Neuronal stem cell (in vitro differentiated cells): ENCODE data around the gene ACOXL.

Experiments used
- DNase-seq: peaks from one replicate; pipeline ENCODE4 v3.0.0-alpha.2; 2013; ENCODE audit warnings: low spot score
- H2AFZ ChIP-seq: one replicate; pipeline ENCODE4 v1.6.1; 2013; ENCODE audit warnings: mild to moderate bottlenecking, low read length, inconsistent platforms
- H2AK5ac ChIP-seq: 2 replicates; pipeline ENCODE4 v1.6.1; 2013; ENCODE audit warnings: low read depth, mild to moderate bottlenecking, inconsistent platforms, low read length, moderate library complexity, mixed read lengths
- H2BK120ac ChIP-seq: 2 replicates; pipeline ENCODE4 v1.6.1; 2013; ENCODE audit warnings: low read depth, mild to moderate bottlenecking, inconsistent platforms, low read length, moderate library complexity, mixed read lengths
- H2BK12ac ChIP-seq: one replicate; pipeline ENCODE4 v1.6.1; 2013; ENCODE audit warnings: low read length, inconsistent platforms
- H2BK15ac ChIP-seq: 2 replicates; pipeline ENCODE4 v1.6.1; 2013; ENCODE audit warnings: mild to moderate bottlenecking, low read length, inconsistent platforms, mixed read lengths
- H2BK5ac ChIP-seq: one replicate; pipeline ENCODE4 v1.6.1; 2013; ENCODE audit warnings: inconsistent platforms, mild to moderate bottlenecking, low read length, moderate library complexity
- H3K14ac ChIP-seq: one replicate; pipeline ENCODE4 v1.6.1; 2013; ENCODE audit warnings: low read length, inconsistent platforms
- H3K18ac ChIP-seq: 2 replicates; pipeline ENCODE4 v1.6.1; 2013; ENCODE audit warnings: low read length, inconsistent platforms
- H3K23ac ChIP-seq: 2 replicates; pipeline ENCODE4 v1.6.1; 2013; ENCODE audit warnings: low read depth, mild to moderate bottlenecking, mixed read lengths, low read length, inconsistent platforms; ENCODE audit not compliant: poor library complexity
- H3K27ac ChIP-seq: replicated peaks from 3 replicates; pipeline ENCODE4 v1.5.1; 2013; ENCODE audit warnings: low read length, inconsistent platforms
- H3K27me3 ChIP-seq, 3 experiments: 2 replicates each; pipeline ENCODE4 v1.6.1; 2013; ENCODE audit warnings: low read length in 3 of 3, mild to moderate bottlenecking in 2 of 3, inconsistent platforms in 1 of 3, low read depth in 1 of 3, mixed read lengths in 1 of 3, moderate library complexity in 1 of 3; ENCODE audit not compliant: control insufficient read depth in 3 of 3, insufficient read depth in 3 of 3
- H3K36me3 ChIP-seq, 2 donors: replicated peaks in 1 of 2; 2 replicates each; pipeline ENCODE4 v1.6.1; 2013; ENCODE audit warnings: low read length in 2 of 2; ENCODE audit not compliant: control insufficient read depth in 2 of 2, insufficient read depth in 2 of 2
- H3K4ac ChIP-seq: 2 replicates; pipeline ENCODE4 v1.6.1; 2013; ENCODE audit warnings: inconsistent platforms, mild to moderate bottlenecking, low read length, moderate library complexity
- H3K4me1 ChIP-seq, 2 donors: 1 replicate in 1 of 2; 2 replicates in 1 of 2; pipeline ENCODE4 v1.6.1; 2013; ENCODE audit warnings: low read length in 2 of 2, low read depth in 1 of 2; ENCODE audit not compliant: control insufficient read depth in 2 of 2, insufficient read depth in 1 of 2
- H3K4me2 ChIP-seq: one replicate; pipeline ENCODE4 v1.6.1; 2013; ENCODE audit warnings: mild to moderate bottlenecking, low read length, inconsistent platforms; ENCODE audit not compliant: insufficient read depth, poor library complexity, severe bottlenecking
- H3K4me3 ChIP-seq, 2 donors: 2 replicates each; pipeline ENCODE4 v1.5.1; 2013; ENCODE audit warnings: low read length in 2 of 2, mild to moderate bottlenecking in 2 of 2, inconsistent platforms in 1 of 2, moderate library complexity in 1 of 2
- H3K79me1 ChIP-seq: one replicate; pipeline ENCODE4 v1.6.1; 2013; ENCODE audit warnings: low read depth, mild to moderate bottlenecking, inconsistent platforms, low read length, moderate library complexity
- H3K9ac ChIP-seq: one replicate; pipeline ENCODE4 v1.6.1; 2013; ENCODE audit warnings: mild to moderate bottlenecking, low read depth, low read length, inconsistent platforms; ENCODE audit not compliant: poor library complexity
- H3K9me3 ChIP-seq, 2 donors: replicated peaks in 1 of 2; 2 replicates each; pipeline versions ENCODE3 to v1.6.1; 2013; ENCODE audit warnings: low read length in 2 of 2, mild to moderate bottlenecking in 2 of 2, inconsistent platforms in 1 of 2, low read depth in 1 of 2, mixed read lengths in 1 of 2, moderate library complexity in 1 of 2; ENCODE audit not compliant: control insufficient read depth in 2 of 2, insufficient read depth in 1 of 2
- H4K8ac ChIP-seq: one replicate; pipeline ENCODE4 v1.6.1; 2013; ENCODE audit warnings: low read depth, mild to moderate bottlenecking, inconsistent platforms, low read length, moderate library complexity
- H4K91ac ChIP-seq: one replicate; pipeline ENCODE4 v1.6.1; 2013; ENCODE audit warnings: low read length, low read depth, mild to moderate bottlenecking, inconsistent platforms; ENCODE audit not compliant: poor library complexity
- WGBS, 2 donors: extraction: QIAGEN DNeasy Blood & Tissue Kit; methylation state at CpG; one replicate each; pipeline ENCODE4 v1.1.7; 2013; ENCODE audit warnings: missing lambda C conversion rate in 2 of 2, mixed read lengths in 1 of 2; ENCODE audit not compliant: insufficient read length in 2 of 2, insufficient replicate concordance in 1 of 2; ENCODE audit errors: extremely low coverage in 2 of 2; 5-methylcytosine and 5-hydroxymethylcytosine counted together

Gene ACOXL

GRCh38 chr2:111052621-111053020 is 320.2 kb downstream of the ACOXL start:
- no CpG with 5 or more reads among the region's 6 CpGs for WGBS, 2 donors
- no peak overlapping the region for H2BK120ac ChIP-seq

GRCh38 chr2:111053266-111053665 is 320.9 kb downstream of the ACOXL start:
- Histone ChIP-seq H3K9me3 (no peaks in the 10 kb centered on the region), H3K14ac (no peak overlapping the region), H2BK12ac (no peak overlapping the region), H3K27ac (peak overlapping the region; percentile 97), H3K4me2 (no peak overlapping the region), H4K8ac (no peak overlapping the region), H3K4me1 (peaks cover 24 to 25% of the 10 kb centered on the region in 2 donors), H3K27me3 (no peaks in the 10 kb centered on the region), H2BK5ac (peak overlapping the region; percentile 93), H2BK120ac (peak overlapping the region; percentile 97), H3K36me3 (no peaks in the 10 kb centered on the region), H2AFZ (no peak overlapping the region), H4K91ac (no peak overlapping the region), H3K79me1 (no peaks in the 10 kb centered on the region), H3K18ac (peak overlapping the region; percentile 81), H3K4me3 (no peak overlapping the region), H3K23ac (no peak overlapping the region), H2BK15ac (no peak overlapping the region), H3K4ac (no peak overlapping the region), H3K9ac (no peak overlapping the region), H2AK5ac (peak overlapping the region; percentile 68)
- DNase-seq: no peak
- WGBS, 2 donors: no CpG with 5 or more reads among the region's 1 CpG

More at GRCh38 chr2:111052621-111053020, 320.2 kb downstream of the ACOXL start:
- no peak overlapping the region for H2BK15ac ChIP-seq
- H3K36me3 ChIP-seq: no peaks in the 10 kb centered on the region
- peak overlapping the region; percentile 8 for H2BK12ac ChIP-seq
- no peak overlapping the region for H2BK5ac ChIP-seq
- H3K9ac ChIP-seq: no peak overlapping the region
- H3K9me3 ChIP-seq: no peaks in the 10 kb centered on the region
- no peak overlapping the region for H4K8ac ChIP-seq
- no peak overlapping the region for H2AFZ ChIP-seq
- DNase-seq: no peak
- no peak overlapping the region for H3K14ac ChIP-seq
- H3K4ac ChIP-seq: no peak overlapping the region
- no peak overlapping the region for H3K4me2 ChIP-seq
- peaks cover 24 to 25% of the 10 kb centered on the region in 2 donors for H3K4me1 ChIP-seq
- peak overlapping the region; percentile 36 for H3K18ac ChIP-seq
- no peaks in the 10 kb centered on the region for H3K27me3 ChIP-seq
- no peak overlapping the region for H4K91ac ChIP-seq
- H2AK5ac ChIP-seq: peak overlapping the region; percentile 58
- H3K23ac ChIP-seq: no peak overlapping the region
- H3K79me1 ChIP-seq: no peaks in the 10 kb centered on the region
- no peak overlapping the region for H3K27ac ChIP-seq
- H3K4me3 ChIP-seq: no peak overlapping the region

- Histone ChIP-seq H2BK120ac (peak overlapping the region; percentile 97), H4K91ac (peak overlapping the region; percentile 96), H3K4ac (peak overlapping the region; percentile 42), H2BK5ac (peak overlapping the region; percentile 93), H3K14ac (no peak overlapping the region), H3K4me1 (peaks cover 24 to 25% of the 10 kb centered on the region in 2 donors), H3K4me3 (no peak overlapping the region), H3K27me3 (no peaks in the 10 kb centered on the region), H3K9ac (no peak overlapping the region), H3K9me3 (no peaks in the 10 kb centered on the region), H2BK15ac (no peak overlapping the region), H3K36me3 (no peaks in the 10 kb centered on the region), H2BK12ac (peak overlapping the region; percentile 91), H2AK5ac (peak overlapping the region; percentile 68), H2AFZ (peak overlapping the region; percentile 0), H3K4me2 (no peak overlapping the region), H3K27ac (peak overlapping the region; percentile 97), H4K8ac (no peak overlapping the region), H3K23ac (no peak overlapping the region), H3K79me1 (no peaks in the 10 kb centered on the region), H3K18ac (peak overlapping the region; percentile 81)
- no peak for DNase-seq
- no CpG with 5 or more reads among the region's 5 CpGs for WGBS, 2 donors
These were observed 321.6 kb downstream of the ACOXL start for GRCh38 chr2:111053825-111054515.

GRCh38 chr2:111054791-111055691 is 322.7 kb downstream of the ACOXL start:
- no peak overlapping the region for H2BK120ac ChIP-seq
- peak overlapping the region; percentile 17 for H2AK5ac ChIP-seq
- H3K18ac ChIP-seq: peak overlapping the region; percentile 97
- H3K9me3 ChIP-seq: peaks cover 0 to under 1% of the 10 kb centered on the region in 2 donors
- H3K4me1 ChIP-seq: peaks cover 21 to 25% of the 10 kb centered on the region in 2 donors
- H3K27me3 ChIP-seq: no peaks in the 10 kb centered on the region
- peak overlapping the region; percentile 3 for H2BK15ac ChIP-seq
- peak; percentile 58 for DNase-seq
- H3K27ac ChIP-seq: peak overlapping the region; percentile 97
- WGBS, 2 donors: no CpG with 5 or more reads among the region's 8 CpGs
- H4K8ac ChIP-seq: no peak overlapping the region
- H3K36me3 ChIP-seq: no peaks in the 10 kb centered on the region
- peak overlapping the region; percentile 0 for H2AFZ ChIP-seq
- peak overlapping the region; percentile 56 for H3K4ac ChIP-seq
- no peak overlapping the region for H3K14ac ChIP-seq
- H2BK5ac ChIP-seq: peak overlapping the region; percentile 48
- no peaks in the 10 kb centered on the region for H3K79me1 ChIP-seq
- no peak overlapping the region for H3K4me3 ChIP-seq
- H2BK12ac ChIP-seq: peak overlapping the region; percentile 12
- H3K9ac ChIP-seq: no peak overlapping the region
- H3K4me2 ChIP-seq: no peak overlapping the region
- H4K91ac ChIP-seq: no peak overlapping the region
- no peak overlapping the region for H3K23ac ChIP-seq
